GM13977 (cell line): ENCODE results near the gene KIF25.

ENCODE experiments used
- DNase-seq: peaks from one replicate; pipeline ENCODE4 v3.0.0; 2012; ENCODE audit warnings: low spot score
- CTCF ChIP-seq: IDR thresholded peaks from 2 replicates; pipeline ENCODE4 v1.5.1; 2012; ENCODE audit warnings: mild to moderate bottlenecking, control low read depth; ENCODE audit not compliant: insufficient read depth; ENCODE audit errors: extremely low read depth, missing control alignments
- in situ Hi-C: fragments of 300-500 bp; cut with MboI; formaldehyde crosslinking; loops from one replicate; pipeline ENCODE4 v1.12.0; 2022; ENCODE audit warnings: low sequenced_read_pairs, low pct_unique_long_range_greater_than_20kb, mixed read lengths, inconsistent platforms; ENCODE audit not compliant: unreplicated experiment

KIF25 gene

GRCh38 chr6:168007592-168008338 lies 10.3 kb downstream of the KIF25 start:
- no peak for DNase-seq
- in situ Hi-C loops = no loop called here
- TF ChIP-seq CTCF = no peak

- in situ Hi-C loops = no loop called here
These were observed 11.9 kb downstream of the KIF25 start for GRCh38 chr6:168009331-168009730.

GRCh38 chr6:168011291-168011690 lies 13.8 kb downstream of the KIF25 start:
- no peak for DNase-seq
- in situ Hi-C loops = no loop called here
- no peak for TF ChIP-seq CTCF

More at GRCh38 chr6:168009331-168009730, 11.9 kb downstream of the KIF25 start:
- no peak for TF ChIP-seq CTCF
- no peak for DNase-seq

GRCh38 chr6:168012431-168013249 lies 15.2 kb downstream of the KIF25 start:
- DNase-seq = no peak
- in situ Hi-C loops = no loop called here
- no peak for TF ChIP-seq CTCF

- DNase-seq = no peak
- TF ChIP-seq CTCF = no peak
- in situ Hi-C loops = no loop called here
These were observed 15.9 kb downstream of the KIF25 start for GRCh38 chr6:168013250-168013915.

GRCh38 chr6:168014428-168014827 lies 17.0 kb downstream of the KIF25 start:
- no peak for TF ChIP-seq CTCF
- DNase-seq = no peak
- in situ Hi-C loops = no loop called here
